ENCODE results near the gene SEC23B. TPM values are rescaled to one million over a fixed set of nuclear protein-coding genes. Genes with fewer than 3 reads are reported as not detected.
"Not testable (repeated sequence)": the region's sequence is repeated elsewhere in the genome, so short reads cannot be mapped to it uniquely, and the experiment has no call there.

The SEC23B gene
- total RNA-seq, 1 experiment from 2014 or later = 67.1 TPM

GRCh38 chr20:18515973-18516372 is 8.2 kb downstream of the SEC23B start:
- H3K27ac Mint-ChIP-seq = no peak overlapping the region
- CTCF ChIA-PET = no interaction called here
- ATAC-seq (no peak), DNase-seq (ENCODE audit: low spot score) (no peak)
- H3K9me3 Mint-ChIP-seq = no peaks in the 10 kb centered on the region
- H3K27me3 Mint-ChIP-seq (ENCODE audit: low read depth) = no peaks in the 10 kb centered on the region
- POLR2A ChIA-PET = no interaction called here
- no peaks in the 10 kb centered on the region for H3K4me1 Mint-ChIP-seq
- TF ChIP-seq ZNF232 (CRISPR knock-in tag; IDR thresholded peaks at IDR 0.05) = no peak
- no peak for TF ChIP-seq OVOL2 (CRISPR knock-in tag; IDR thresholded peaks at IDR 0.05; ENCODE audit: borderline replicate concordance)
- TF ChIP-seq TEAD1 (CRISPR knock-in tag; IDR thresholded peaks at IDR 0.05) = no peak
- TF ChIP-seq SMAD3 (CRISPR knock-in tag; IDR thresholded peaks at IDR 0.05; ENCODE audit: borderline replicate concordance) = no peak
- TF ChIP-seq E2F1 (CRISPR knock-in tag; IDR thresholded peaks at IDR 0.05) = no peak
- TF ChIP-seq ETV6 (CRISPR knock-in tag; IDR thresholded peaks at IDR 0.05) = no peak
- TF ChIP-seq ZNF423 (CRISPR knock-in tag; IDR thresholded peaks at IDR 0.05) = no peak
- no peak for TF ChIP-seq CBFB (CRISPR knock-in tag; IDR thresholded peaks at IDR 0.05; ENCODE audit: low read depth)
- TF ChIP-seq NR2C2 (CRISPR knock-in tag; IDR thresholded peaks at IDR 0.05) = no peak
- H3K4me3 Mint-ChIP-seq = no peak overlapping the region
- peaks cover 28% of the 10 kb centered on the region for H3K36me3 Mint-ChIP-seq

- H3K36me3 Mint-ChIP-seq = peaks cover 33% of the 10 kb centered on the region
- ATAC-seq; CTCF ChIA-PET; H3K4me1 Mint-ChIP-seq; H3K4me3 Mint-ChIP-seq; H3K9me3 Mint-ChIP-seq; DNase-seq (ENCODE audit: low spot score); POLR2A ChIA-PET; H3K27ac Mint-ChIP-seq; H3K27me3 Mint-ChIP-seq (ENCODE audit: low read depth): not testable (repeated sequence)
Measured at GRCh38 chr20:18522066-18522465, 14.3 kb downstream of the SEC23B start.

- ChIA-PET POLR2A (interaction anchor here (0.7 kb wide), 1 partner anchor 16 kb away, joined by 6 read pairs; no protein-coding TSS in a partner anchor), CTCF (no interaction called here)
- Mint-ChIP-seq H3K9me3 (no peaks in the 10 kb centered on the region), H3K27me3 (ENCODE audit: low read depth) (no peaks in the 10 kb centered on the region), H3K36me3 (peaks cover 43% of the 10 kb centered on the region), H3K4me3 (no peak overlapping the region), H3K4me1 (no peaks in the 10 kb centered on the region), H3K27ac (no peak overlapping the region)
- ATAC-seq = no peak
- no peak for DNase-seq (ENCODE audit: low spot score)
- TF ChIP-seq HMGA2 (CRISPR knock-in tag; IDR thresholded peaks at IDR 0.05) (no peak), ETV6 (CRISPR knock-in tag; IDR thresholded peaks at IDR 0.05) (no peak), NR3C1 (CRISPR knock-in tag; conservative IDR thresholded peaks at IDR 0.05; ENCODE audit: low read depth) (no peak), IRF1 (CRISPR knock-in tag; IDR thresholded peaks at IDR 0.05) (no peak), STAT6 (CRISPR knock-in tag; conservative IDR thresholded peaks at IDR 0.05; ENCODE audit: low read depth) (no peak), USF2 (CRISPR knock-in tag; IDR thresholded peaks at IDR 0.05) (no peak), OVOL2 (CRISPR knock-in tag; IDR thresholded peaks at IDR 0.05; ENCODE audit: borderline replicate concordance) (no peak), GABPB1 (CRISPR knock-in tag; IDR thresholded peaks at IDR 0.05) (no peak), ZNF138 (CRISPR knock-in tag; conservative IDR thresholded peaks at IDR 0.05) (no peak), ERG (CRISPR knock-in tag; IDR thresholded peaks at IDR 0.05) (no peak), RELA (CRISPR knock-in tag; IDR thresholded peaks at IDR 0.05; ENCODE audit: borderline replicate concordance) (no peak), JAZF1 (CRISPR knock-in tag; IDR thresholded peaks at IDR 0.05) (no peak), NFE2L1 (CRISPR knock-in tag; IDR thresholded peaks at IDR 0.05) (no peak), JUN (CRISPR knock-in tag; IDR thresholded peaks at IDR 0.05) (no peak), NR2C2 (CRISPR knock-in tag; IDR thresholded peaks at IDR 0.05) (no peak), CBFB (CRISPR knock-in tag; IDR thresholded peaks at IDR 0.05; ENCODE audit: low read depth) (no peak), FOXP4 (CRISPR knock-in tag; IDR thresholded peaks at IDR 0.05) (no peak)
Measured at GRCh38 chr20:18523066-18523465, 15.3 kb downstream of the SEC23B start.

All from WTC11 (cell line).